GM18907 (cell line): ENCODE measurements around the gene ACYP1.

Source experiments
- ATAC-seq: cut with Tn5 transposase; IDR thresholded peaks from one replicate; pipeline ENCODE4 v1.9.1; 2021; ENCODE audit warnings: mild to moderate bottlenecking, moderate library complexity; ENCODE audit not compliant: unreplicated experiment

The ACYP1 gene

DNA sequence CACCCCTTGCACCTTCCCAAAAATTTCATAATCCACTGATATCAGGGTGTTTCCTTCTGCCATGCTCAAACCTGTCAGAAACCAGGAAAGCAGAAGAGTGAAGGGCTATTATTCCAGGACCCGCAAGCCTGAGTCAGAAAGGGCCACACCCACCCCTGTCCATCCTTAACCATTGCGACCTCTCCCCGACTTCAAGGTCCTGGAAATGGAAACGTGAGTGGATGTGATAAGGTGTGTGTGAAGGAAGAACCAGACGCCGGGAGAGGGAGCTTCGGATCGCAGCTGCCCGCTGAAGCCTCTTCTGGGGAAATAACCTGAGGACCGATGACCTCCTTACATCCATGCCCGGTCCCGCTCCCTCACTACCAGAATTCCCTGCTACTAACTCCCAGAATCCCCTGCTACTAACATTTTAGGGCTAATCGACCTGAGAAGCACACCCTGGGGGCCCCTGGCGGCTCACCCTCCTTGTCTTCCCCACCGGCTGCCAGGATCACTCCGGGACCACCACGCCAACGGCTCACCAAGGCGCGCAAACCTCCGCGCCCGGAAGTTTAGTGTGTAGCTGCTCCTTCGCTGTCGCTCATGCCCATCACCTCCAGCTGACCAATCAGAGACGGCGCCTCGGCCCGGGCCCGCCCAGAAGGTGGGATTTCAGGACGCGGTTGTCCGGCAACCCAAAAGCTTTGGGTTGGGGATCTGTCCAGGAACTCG is at the start of gene ACYP1:
Gene ACYP1 (minus strand): TSS at position 534 of the 714 bp plus-strand sequence. CDS start 471 bp downstream, at position 63.
- peak; percentile 94 for ATAC-seq

DNA sequence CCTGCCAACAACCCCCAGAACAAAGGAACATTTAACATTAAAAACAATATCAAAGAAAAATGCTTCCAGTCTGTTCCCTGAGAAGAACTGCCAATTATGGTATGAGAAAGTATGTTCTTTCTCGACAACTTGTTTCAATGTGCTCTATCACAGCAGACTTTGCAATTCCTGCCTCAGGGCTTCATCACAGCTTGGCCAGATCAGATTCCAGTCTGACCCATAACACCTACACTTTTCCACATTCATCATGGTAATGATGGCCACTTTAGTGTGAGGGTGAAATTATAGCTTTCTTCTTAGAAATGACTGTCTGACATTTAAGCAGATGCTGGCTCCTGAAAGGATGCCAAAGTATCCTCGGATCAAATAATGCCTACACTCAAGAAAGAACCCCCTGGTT is 46.1 kb upstream of the ACYP1 start:
- ATAC-seq = no peak

DNA sequence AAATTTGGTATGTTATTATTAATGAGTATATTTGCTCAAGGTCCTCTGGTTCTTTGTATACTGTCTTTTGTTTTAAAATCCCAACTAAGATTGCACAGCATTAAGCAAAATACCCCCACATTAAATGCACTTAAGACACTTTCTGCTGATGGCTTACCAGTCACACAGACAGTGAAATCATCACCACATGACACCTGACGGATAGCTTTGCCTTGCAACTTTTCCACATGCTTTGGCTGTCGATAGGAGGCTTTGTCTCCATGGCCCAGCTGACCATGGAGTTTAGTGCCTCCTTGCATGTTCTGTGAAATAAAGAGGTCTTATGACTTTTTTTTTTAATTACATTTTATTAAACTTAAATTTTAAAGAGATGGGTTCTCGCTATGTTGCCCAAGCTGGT is 43.4 kb upstream of the ACYP1 start:
- ATAC-seq = no peak

DNA sequence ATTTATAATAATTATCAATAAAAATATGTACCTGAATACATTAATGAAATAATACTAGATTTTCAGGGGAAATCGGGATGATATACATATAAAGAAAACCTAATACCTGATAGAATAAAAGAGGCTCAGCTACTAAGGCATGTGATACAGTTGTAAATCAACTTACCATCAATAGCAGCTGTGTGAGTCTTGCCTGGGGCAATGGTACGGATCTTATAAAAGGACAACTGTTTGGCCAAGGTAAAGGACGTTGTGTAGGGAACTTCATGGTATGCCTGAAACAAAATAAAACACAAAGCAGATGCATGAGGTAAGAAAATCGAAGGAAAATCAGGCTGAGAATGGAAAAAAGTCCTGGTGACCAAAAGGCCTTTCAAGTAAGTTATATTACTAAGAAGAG is 37.7 kb upstream of the ACYP1 start:
- no peak for ATAC-seq

DNA sequence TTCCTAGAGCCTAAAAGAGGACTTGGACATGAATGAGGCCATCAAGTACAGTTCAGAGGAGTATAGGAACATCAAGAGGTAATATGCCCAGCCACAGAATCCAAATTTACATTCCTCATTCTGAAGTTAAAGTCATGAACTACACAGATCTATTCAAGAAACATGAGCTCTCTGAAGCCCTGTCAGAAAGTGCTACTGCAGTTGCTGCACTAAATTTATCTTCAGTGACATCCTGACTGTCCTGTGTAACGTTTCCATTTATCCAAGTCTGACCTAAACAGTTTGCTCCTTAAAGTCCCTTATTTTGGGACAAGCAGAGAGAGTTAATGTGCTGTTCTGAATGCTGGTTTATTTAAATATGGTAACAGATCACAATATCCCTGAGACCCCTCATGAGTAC is 34.9 kb upstream of the ACYP1 start:
- ATAC-seq = no peak

DNA sequence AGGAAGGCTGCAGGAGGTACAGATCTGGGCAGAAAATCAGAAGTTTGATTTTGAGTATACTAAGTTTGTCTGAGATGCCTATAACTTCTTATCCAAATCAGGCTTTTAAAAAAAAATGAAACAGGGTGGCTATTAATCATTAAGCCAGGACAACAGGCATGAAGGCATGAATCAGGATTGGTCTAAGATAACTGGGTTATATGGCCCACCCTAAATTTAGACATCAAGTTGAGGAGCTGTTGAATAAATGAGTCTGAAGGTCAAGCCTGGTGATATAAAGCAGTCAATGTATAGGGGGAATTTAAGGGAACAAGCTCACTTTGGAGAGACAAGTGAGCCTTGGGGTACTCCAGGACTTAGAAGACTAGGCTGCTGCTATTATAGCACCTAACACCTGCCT is 34.4 kb upstream of the ACYP1 start:
- ATAC-seq = no peak

DNA sequence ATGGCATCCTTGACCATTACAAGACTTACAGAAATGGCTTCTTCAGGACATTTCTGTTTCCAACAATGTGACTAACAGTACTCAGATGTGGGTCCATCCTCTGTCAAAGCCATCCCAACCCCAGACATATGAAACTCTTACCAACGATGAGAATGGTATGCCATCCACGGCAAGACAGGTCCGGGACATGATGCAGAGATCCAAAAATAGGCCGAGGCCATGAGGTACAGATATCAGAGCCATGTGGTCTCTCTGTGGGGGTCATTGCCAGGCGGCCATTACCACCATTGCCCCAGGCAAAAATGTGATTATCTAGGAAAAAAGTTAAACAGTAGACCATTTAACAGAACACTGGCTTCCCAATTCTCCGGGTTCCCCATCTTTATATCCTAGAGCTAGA is 33.1 kb upstream of the ACYP1 start:
- ATAC-seq = no peak

DNA sequence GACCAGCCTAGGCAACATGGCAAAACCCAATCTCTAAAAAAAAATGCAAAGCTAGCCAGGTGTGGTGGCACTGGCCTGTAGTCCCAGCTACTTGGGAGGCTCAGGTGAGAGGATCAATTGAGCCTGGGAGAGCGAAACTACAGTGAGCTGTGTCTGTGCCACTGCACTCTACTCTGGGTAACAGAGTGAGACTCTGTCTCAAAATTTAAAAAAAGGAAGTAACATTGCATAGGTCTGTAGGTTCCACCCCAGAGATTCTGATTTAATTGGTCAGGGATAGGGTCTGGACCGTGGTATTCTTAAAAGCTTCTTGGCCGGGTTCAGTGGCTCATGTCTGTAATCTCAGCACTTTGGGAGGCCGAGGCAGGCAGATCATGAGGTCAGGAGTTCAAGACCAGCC is 31.9 kb upstream of the ACYP1 start:
- ATAC-seq = no peak

DNA sequence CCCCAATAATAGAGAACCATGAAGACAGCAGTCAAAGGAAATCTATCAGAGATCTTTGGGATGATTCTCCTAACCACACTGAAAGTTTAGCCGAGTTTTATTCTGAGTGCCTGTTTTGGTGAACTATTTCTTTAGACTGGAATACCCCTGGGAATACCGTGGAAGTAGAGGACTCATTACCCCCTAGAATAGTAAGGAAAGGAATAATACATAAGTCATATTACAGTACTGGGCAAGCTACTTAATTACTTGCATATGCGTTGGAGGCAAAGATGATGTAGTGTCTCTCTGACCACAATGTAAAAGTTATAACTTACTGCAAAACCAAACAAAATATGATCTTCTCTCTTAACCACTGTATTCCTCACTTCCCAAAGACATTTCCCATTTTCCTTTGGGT is 31.1 kb upstream of the ACYP1 start:
- no peak for ATAC-seq

DNA sequence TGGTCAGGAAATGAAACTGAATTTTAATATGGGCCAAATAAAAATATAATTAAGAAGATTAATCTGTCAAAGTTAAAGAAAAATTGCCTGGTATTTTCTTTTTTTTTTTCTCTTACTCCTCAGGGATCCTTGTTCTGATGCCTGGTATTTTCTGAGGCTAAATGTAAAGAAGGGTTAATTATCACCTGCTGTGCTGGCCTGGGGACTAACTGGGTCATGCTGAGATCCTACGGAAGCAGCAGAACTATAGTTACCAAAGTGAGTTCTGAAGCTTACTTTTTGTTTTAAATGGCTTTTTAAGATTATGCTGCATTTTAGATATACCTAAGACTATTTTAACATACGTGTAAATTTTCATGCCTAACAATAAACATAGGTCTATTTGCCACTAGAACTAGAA is 28.9 kb upstream of the ACYP1 start:
- ATAC-seq = no peak

DNA sequence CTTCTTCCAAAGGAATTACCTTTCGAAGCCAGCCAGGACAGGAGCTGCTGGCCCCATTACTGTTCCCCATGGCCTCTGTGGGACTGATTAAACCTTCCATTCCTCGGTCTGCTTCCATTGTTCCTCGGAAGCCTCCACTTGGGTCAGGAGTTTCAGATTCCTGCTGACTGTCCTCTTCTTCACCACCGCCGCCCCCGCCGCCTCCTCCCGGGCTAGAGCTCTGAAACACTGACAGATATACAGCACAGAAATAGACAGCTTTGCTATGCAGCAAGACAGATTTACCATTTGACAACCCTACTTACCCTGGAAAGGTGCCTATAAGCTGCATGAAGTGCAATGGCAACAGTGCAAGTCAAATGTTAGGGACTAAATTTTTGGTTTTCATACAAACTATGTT is 27.4 kb upstream of the ACYP1 start:
- ATAC-seq = no peak

DNA sequence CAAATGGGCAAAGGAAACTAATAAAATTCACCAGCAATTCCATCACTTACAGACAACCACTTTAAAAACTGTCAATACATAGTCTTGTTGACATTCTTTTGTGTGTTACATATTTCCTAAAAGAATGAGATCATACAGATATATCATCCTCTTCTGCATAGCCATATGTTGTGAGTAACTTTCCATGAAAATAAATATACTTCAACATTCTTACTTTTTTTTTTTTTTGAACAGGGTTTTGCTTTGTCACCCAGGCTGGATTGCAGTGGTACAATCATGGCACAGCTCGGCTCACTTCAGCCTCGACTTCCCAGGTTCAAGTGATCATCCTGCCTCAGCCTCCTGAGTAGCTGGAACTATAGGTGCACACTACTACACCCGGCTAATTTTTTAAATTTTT is 26.5 kb upstream of the ACYP1 start:
- ATAC-seq = no peak

DNA sequence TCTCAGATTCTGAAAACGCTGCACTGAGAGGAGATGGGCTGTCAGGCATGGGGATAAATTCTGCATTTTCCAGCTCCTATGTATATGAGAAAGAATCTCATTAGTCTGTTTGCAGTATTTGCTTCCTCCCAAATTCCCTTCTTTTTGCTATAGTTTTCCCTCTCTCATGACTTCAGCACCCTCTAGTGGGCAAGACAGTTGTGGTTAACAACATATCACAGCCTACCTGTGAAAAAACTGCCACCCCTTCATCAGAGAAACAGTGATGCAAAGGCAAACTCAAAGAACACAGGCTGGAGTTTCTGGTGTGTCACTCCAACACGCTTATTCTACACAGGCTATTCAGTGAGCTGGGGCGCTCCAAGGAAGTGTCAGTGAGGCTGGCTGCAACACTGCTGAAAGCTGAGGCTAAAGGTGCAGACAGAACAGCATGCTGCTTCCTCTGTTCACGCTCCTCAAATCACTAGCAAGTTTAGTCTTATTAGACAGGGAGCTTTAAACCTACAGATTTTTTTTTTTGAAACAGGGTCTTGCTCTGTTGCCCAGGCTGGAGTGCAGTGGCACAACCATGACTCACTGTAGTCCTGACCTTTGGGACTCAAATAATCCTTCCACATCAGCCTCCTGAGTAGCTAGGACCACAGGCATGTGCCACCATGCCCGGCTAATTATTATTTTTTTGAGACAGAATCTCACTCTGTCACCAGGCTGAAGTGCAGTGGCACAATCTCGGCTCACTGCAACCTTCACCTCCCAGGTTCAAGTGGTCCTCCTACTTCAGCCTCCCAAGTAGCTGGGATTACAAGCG is 24.9 kb upstream of the ACYP1 start:
- no peak for ATAC-seq

DNA sequence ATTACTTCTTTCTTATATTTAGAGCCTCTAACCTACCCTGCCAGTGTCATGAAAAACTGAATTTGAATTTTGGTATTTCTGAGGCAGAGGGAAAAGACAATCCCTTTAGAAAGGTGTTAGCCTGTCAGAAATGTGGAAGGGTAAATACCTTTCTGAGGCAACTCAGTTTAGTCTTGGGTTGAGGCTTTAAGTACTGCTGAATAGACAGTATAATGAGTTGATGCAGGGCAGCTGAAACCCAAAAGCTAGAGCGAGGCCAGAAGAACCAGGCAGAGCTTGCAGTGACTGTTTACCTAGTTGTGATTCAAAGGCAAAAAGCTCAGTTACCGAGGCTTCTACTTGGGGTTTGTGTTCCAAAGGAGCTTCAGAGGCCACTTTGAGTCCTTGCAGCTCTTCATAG is 24.3 kb upstream of the ACYP1 start:
- no peak for ATAC-seq

DNA sequence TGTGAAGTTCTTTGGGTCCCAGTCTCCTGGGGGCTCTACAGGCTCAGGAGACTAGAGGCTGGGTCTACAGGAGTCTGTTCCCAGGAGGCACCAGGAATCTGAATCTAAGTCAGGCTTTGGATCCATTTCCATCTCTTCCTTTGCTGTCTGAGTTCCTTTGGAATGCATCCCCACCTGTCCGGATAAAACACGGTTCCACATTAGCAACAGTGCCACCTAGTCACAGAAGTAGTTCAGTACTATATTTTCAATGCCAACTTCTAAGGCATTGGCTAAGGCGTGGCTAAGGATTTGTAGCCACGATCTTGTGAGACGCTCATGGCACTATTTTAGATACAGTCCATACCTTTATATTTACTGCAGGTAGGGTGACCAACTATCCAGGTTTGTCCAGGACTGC is 20.7 kb upstream of the ACYP1 start:
- ATAC-seq = no peak

DNA sequence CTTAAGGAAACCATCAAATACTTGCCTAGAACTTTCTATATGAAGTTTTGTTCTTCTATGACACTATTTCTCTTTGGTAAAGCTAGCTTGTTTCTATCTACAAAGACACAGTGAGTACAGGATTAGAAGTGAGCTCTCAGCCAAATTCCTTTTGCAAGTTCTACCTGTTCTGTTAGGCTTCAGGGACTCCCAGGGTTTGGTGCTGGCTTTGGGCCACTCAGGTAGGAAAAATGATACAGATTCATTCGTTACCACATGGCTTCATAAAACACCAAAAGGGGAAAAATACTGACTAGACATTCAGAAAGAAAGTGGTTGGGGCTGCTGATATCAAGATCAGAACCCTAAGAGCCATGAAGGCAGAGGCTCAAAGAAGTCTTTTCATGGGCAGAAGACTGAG is 19.4 kb upstream of the ACYP1 start:
- no peak for ATAC-seq

DNA sequence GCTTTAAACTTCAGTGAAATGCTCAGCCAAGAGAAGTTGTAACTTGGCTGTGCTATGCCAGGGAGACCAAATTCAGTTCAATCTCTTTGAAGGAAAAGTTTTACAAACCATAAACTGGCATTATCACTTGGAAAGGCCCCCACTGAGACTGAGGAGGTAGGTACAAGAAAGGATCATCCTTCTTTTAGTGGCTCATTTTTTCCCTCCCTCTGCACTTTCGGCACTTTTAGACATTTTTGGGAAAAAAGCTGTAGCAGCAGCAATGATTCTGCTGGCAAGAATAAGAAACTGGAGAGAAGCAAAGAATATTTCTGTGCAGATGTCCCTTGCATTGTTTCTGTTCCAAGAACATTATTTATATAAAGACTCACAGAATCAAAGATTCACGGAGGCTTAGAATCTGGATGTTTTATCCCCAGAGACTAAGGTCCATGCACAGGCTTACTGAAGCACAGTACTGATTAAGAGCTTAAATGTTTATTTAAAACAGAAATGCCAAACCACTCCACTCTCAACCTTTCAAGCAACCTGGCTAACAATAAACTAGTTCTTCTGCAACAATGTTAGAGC is 17.9 kb upstream of the ACYP1 start:
- ATAC-seq = no peak

DNA sequence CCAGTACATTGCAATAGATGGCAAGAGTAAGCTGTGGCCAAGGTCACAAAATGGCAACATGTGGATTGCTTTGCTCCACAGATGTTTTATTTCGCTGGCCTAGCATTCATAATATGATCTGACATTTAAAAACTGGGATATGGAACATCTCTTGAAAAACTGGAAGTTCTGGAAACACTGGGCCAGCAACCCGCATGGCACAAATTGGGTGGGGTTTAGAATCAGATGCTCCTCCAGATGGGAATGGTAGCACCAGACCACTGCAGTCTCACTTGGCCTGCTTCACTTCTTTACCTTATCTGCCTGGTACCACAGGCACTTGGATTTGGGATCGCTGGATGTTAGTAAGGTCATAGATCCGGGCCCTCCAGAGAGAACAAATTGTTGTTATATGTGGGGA is 15.7 kb upstream of the ACYP1 start:
- ATAC-seq = no peak

DNA sequence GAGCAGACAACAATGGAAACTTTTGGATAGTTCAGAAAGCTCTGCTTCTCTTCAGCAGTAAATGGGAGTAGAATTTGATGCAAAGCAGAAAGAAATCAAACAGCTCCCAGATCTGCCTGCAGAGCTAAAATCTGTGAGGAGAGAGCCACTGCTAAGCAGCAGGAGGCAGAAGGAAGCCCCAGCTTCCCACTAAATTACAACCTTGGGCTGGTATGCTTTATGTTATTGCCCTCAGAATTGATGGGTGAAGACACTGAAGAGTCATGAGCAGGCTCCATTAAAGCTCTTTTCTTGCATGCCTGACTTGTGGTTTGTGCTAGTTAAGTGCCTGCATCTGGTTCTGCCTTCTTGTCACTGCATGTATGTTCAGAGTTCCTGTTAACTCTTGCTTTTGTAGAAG is 14.0 kb upstream of the ACYP1 start:
- ATAC-seq = no peak

DNA sequence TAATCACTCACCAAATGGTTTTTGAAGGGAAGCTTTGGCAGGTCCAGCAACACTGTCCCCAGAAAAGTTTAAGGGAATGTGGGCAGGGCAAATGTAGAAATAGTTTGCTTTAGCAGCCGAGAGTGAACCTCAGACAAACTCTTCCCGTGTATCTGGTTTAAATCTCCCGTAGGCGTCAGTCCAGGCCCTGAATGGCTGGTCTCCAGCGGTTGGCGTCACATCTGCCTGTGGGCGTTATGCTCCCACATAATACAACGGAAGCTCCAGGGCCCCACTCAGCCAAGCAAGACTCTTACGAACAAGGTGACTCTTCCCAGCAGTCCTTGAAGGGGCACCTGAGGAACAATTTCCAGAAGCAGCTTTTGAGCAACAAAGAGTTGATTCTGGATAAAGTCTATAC is 6.6 kb upstream of the ACYP1 start:
- no peak for ATAC-seq

DNA sequence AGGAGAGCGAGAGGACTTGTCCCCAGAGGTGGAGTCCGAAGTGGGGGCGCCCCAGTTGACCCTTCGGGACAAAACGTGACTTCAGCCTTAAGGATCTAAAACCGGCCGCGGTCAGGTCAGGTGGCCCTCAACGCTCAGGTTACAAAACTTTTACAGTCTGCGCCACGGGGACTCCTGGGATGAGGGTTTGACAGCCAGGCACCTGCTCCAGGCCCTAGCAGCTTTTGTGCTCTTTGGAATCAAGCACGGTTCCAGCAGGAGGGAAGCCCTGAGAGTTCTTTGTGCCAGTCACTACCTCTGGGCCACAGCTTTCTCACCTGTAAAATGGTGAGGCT is 6.0 kb upstream of the ACYP1 start:
- ATAC-seq = no peak

DNA sequence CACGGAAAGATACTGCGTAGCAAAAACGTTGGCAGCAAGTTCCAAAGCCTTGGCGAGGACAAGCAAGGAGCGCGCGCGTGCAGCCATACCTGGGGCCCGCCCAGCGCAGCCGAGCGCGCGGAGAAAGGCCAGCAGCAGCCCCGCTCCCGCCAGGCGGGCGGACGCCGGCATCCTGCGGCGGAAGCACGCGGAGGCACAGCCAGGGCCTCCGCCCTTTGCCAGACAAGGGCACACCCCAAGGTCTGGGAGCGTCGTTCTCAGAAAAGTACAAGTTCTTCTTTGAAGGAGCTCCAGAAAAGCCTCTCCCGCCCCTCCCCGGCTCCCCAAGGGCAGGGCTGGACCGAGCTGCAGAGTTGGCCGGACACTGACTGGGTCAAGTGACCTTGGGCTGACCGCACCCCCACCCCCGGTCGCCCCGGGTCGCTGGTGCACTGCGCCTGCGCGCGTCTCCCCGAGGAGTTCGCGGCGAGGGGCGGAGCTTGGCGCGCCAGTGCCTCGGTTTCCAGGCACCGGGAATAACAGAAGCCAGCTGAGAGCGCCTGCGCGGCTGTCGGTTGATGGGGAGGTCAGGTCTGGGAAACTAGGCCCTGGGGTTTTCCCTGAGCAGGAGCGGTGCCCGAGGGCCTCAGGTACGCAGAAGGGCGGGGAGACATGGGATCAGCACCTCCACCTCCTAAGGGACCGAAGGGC is 5.4 kb upstream of the ACYP1 start, which contains the start of gene ZC2HC1C:
Gene ZC2HC1C (plus strand): TSS at position 521 of the 690 bp plus-strand sequence. CDS start 933 bp downstream, outside the sequence.
- ATAC-seq = peak; percentile 69
